KMS-11 (cell line): ENCODE results near the gene YWHAQ.

Source experiments
- H2AFZ ChIP-seq: fragments of 200-600 bp; sonication (generic); 2 replicates; pipeline ENCODE4 v1.6.1; 2016; ENCODE audit warnings: antibody characterized with exemption, mixed run types, low read depth
- H3K27ac ChIP-seq: fragments of 200-600 bp; sonication (generic); 2 replicates; pipeline ENCODE4 v1.6.1; 2016; ENCODE audit warnings: mild to moderate bottlenecking, mixed run types
- H3K27me3 ChIP-seq: fragments of 200-600 bp; sonication (generic); 2 replicates; pipeline ENCODE4 v1.6.1; 2017; ENCODE audit warnings: mild to moderate bottlenecking, low read depth, mixed run types, moderate library complexity; ENCODE audit not compliant: insufficient read depth
- H3K36me3 ChIP-seq: fragments of 200-600 bp; sonication (generic); 2 replicates; pipeline ENCODE4 v1.6.1; 2017; ENCODE audit warnings: mild to moderate bottlenecking, mixed run types; ENCODE audit not compliant: insufficient read depth
- H3K4me1 ChIP-seq: fragments of 200-600 bp; sonication (generic); 2 replicates; pipeline ENCODE4 v1.6.1; 2016; ENCODE audit warnings: mild to moderate bottlenecking, low read depth, mixed run types; ENCODE audit not compliant: poor library complexity, severe bottlenecking
- H3K4me2 ChIP-seq: fragments of 200-600 bp; sonication (generic); 2 replicates; pipeline ENCODE4 v1.7.0; 2016; ENCODE audit warnings: mild to moderate bottlenecking, mixed run types
- H3K4me3 ChIP-seq: fragments of 200-600 bp; sonication (generic); IDR thresholded peaks from 2 replicates; pipeline ENCODE4 v1.6.1; 2017; ENCODE audit warnings: low read depth, low read length, mixed read lengths; ENCODE audit not compliant: insufficient read depth
- H3K79me2 ChIP-seq: fragments of 200-600 bp; sonication (generic); 2 replicates; pipeline ENCODE4 v1.6.1; 2016; ENCODE audit warnings: low read depth, mixed run types; ENCODE audit not compliant: insufficient read depth
- H3K9ac ChIP-seq: fragments of 200-600 bp; sonication (generic); 2 replicates; pipeline ENCODE4 v1.6.1; 2016; ENCODE audit warnings: mild to moderate bottlenecking, mixed run types
- H4K20me1 ChIP-seq: fragments of 200-600 bp; sonication (generic); 2 replicates; pipeline ENCODE4 v1.6.1; 2016; ENCODE audit warnings: mild to moderate bottlenecking, mixed run types; ENCODE audit not compliant: insufficient read depth
- CTCF ChIP-seq: fragments of 200-600 bp; sonication (generic); conservative IDR thresholded peaks from 2 replicates; pipeline ENCODE4 v1.6.1; 2017; ENCODE audit warnings: low read depth, mild to moderate bottlenecking, antibody characterized with exemption, low read length, moderate library complexity, mixed read lengths

The YWHAQ gene

GRCh38 chr2:9675415-9676351 is 44.9 kb upstream of the YWHAQ start:
- Histone ChIP-seq H3K4me3 (no peak overlapping the region), H3K36me3 (no peaks in the 10 kb centered on the region), H3K4me2 (no peak overlapping the region), H3K27me3 (no peaks in the 10 kb centered on the region), H3K9ac (no peak overlapping the region), H3K4me1 (no peaks in the 10 kb centered on the region), H4K20me1 (no peaks in the 10 kb centered on the region), H3K79me2 (no peaks in the 10 kb centered on the region), H2AFZ (no peak overlapping the region), H3K27ac (no peak overlapping the region)
- TF ChIP-seq CTCF = no peak

DNA sequence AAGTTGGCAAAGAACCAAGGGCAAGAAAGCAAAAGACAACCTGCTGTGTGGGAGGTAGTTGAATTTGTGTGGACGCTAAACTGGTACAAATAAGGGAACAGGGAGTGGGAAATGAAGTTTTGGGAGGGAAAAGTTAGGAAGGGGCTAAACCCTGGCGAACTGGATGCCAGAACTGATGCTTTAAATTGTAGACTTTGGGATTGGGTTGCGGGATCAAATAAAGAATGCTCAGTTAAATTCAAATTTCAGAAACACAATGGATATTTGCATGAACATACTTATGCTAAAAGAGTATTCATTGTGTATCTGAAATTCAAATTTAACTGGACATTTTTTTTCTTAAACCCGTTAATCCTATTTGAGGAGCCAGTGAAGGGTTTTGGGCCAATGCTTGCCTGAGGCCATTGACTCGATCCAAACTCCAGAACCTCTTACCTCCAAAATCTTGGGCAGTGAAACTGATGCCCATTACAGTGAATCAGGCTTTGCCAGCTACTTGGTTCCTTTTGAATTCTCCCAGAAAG is 44.2 kb upstream of the YWHAQ start:
- Histone ChIP-seq H3K27me3 (no peaks in the 10 kb centered on the region), H3K9ac (no peak overlapping the region), H3K4me2 (no peak overlapping the region), H3K4me1 (no peaks in the 10 kb centered on the region), H3K36me3 (no peaks in the 10 kb centered on the region), H3K27ac (no peak overlapping the region), H2AFZ (no peak overlapping the region), H3K79me2 (no peaks in the 10 kb centered on the region), H3K4me3 (no peak overlapping the region), H4K20me1 (no peaks in the 10 kb centered on the region)
- no peak for TF ChIP-seq CTCF

- Histone ChIP-seq H3K27ac (no peak overlapping the region), H3K4me2 (no peak overlapping the region), H3K4me1 (no peaks in the 10 kb centered on the region), H3K79me2 (no peaks in the 10 kb centered on the region), H2AFZ (no peak overlapping the region), H3K9ac (no peak overlapping the region), H3K36me3 (no peaks in the 10 kb centered on the region), H3K27me3 (no peaks in the 10 kb centered on the region), H4K20me1 (no peaks in the 10 kb centered on the region), H3K4me3 (no peak overlapping the region)
- TF ChIP-seq CTCF = no peak
These were observed 43.2 kb upstream of the YWHAQ start for GRCh38 chr2:9673914-9674481.

- H3K4me2 ChIP-seq = no peak overlapping the region
- H3K4me3 ChIP-seq = no peak overlapping the region
- no peak overlapping the region for H2AFZ ChIP-seq
- H3K27ac ChIP-seq = no peak overlapping the region
- H4K20me1 ChIP-seq = no peaks in the 10 kb centered on the region
- no peaks in the 10 kb centered on the region for H3K36me3 ChIP-seq
- no peak for TF ChIP-seq CTCF
- H3K27me3 ChIP-seq = no peaks in the 10 kb centered on the region
- no peaks in the 10 kb centered on the region for H3K79me2 ChIP-seq
- H3K9ac ChIP-seq = no peak overlapping the region
- H3K4me1 ChIP-seq = peaks cover 15% of the 10 kb centered on the region
These were observed 38.0 kb upstream of the YWHAQ start for GRCh38 chr2:9668687-9669345.
